GM21619 (cell line): ENCODE results near the gene KRT10.
"Not testable (repeated sequence)": the region's sequence is repeated elsewhere in the genome, so short reads cannot be mapped to it uniquely, and the experiment has no call there.

Experiments
- ATAC-seq: cut with Tn5 transposase; IDR thresholded peaks from one replicate; pipeline ENCODE4 v1.9.1; 2021; ENCODE audit not compliant: unreplicated experiment

The KRT10 gene

DNA sequence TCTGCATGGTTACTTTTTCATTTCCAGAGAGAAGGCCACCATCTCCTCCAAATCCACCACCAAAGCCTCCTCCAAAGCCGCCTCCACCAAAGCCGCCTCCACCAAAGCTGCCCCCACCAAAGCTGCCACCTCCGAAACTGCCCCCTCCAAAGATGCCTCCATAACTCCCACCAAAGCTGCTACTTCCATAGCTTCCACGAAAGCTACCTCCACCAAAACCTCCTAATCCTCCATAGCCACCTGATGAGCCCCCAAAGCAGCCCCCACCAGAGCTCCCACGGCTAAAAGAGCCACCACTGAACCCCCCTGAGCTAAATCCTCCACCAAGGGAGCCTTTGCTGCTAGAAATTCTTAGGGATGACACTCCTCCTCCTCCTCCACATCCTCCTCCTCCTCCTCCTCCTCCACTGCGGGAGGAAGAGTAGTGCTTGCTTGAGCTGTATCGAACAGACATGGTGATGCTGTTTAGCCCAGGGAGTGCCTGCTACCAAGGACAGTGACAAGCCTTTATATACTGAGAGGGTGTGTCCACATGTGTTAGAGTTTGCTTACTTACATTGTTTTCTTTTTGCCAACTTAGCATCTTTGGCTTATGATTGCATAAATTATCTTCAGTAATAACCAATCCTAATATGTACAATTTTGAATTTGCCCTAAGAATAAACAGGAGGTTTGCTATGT, at the start of gene KRT10:
KRT10 (minus strand) TSS at position 483 of the 681 bp plus-strand sequence; CDS start at position 454, 29 bp downstream.
- ATAC-seq = no peak

- ATAC-seq = no peak
Measured at GRCh38 chr17:40871316-40871715, 48.9 kb upstream of the KRT10 start.

- no peak for ATAC-seq
Measured at GRCh38 chr17:40870136-40870535, 47.7 kb upstream of the KRT10 start.

- ATAC-seq = no peak
Measured at GRCh38 chr17:40866838-40867237, 44.4 kb upstream of the KRT10 start, which contains the start of gene KRT12. KRT12 (minus strand) TSS chr17:40867223; CDS start chr17:40867186, 37 bp downstream.

DNA sequence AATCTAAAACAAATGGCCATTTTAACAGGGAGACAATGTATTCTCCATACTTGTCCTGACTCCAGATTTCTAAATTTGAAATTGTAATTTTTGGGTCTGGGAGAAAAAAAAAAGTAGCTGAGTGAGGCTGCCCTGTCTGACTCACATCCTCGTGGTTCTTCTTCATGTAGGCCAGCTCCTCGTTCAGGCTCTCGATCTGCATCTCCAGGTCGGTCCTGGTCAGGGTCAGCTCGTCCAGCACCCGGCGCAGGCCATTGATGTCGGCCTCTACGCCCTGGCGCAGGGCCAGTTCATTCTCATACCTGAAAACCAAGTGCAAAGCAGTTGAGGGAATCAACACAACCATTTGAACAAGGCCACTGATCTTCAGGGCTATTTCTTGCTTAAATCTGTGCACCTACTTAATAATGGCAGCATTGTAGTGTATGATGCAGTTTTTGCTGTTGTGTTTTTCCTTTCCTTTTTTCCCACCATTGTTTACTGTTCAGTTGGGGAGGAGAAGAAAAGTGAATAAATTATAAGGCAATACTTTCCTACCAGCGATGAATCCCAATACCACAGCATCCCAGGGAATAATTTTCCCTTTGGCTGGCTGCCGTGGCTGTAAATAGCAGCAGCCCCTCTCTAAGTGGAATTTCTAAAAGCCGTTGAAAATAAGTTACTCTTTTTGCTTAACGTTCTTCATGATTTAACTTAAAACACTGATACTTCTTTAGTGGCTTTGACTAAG, 42.4 kb upstream of the KRT10 start:
- no peak for ATAC-seq

DNA sequence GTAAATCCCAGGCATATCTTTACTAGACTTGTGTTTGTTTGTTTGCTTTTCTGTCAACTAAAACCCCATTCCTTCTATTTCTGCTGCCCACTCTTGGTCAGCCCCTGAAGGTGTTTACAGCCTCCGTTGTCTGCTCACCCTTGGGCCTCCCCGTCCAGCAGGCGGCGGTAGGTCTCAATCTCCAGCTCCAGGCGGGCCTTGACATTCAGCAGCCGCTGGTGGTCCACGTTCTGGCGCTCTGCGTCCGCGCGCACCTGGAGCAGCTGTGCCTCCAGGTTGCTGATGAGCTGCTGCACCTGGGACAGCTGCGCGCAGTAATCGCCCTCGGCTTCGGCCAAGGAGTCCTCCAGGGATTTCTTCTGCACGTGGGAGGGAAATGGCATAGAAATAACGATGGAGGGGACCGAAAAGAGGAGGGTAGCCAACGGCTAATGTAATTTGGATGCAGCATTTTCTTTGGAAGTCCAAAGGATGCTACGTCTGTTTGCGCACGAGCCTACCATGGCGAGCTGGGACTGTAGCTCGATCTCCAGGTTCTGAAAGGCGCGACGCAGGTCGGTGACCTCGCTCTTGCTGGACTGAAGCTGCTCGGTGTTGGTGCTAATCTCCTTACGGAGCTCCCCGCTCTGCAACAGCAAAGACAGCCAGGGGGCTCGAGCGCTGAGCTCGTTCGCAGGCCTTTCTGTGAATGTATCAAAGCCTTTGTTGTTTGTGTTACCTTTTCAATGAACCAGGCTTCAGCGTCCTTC, 40.7 kb upstream of the KRT10 start:
- no peak for ATAC-seq

- no peak for ATAC-seq
Measured at GRCh38 chr17:40859536-40859935, 37.1 kb upstream of the KRT10 start.

- not testable (repeated sequence) for ATAC-seq
Measured at GRCh38 chr17:40858667-40859066, 36.3 kb upstream of the KRT10 start.

GRCh38 chr17:40857535-40857934, 35.1 kb upstream of the KRT10 start:
- no peak for ATAC-seq

DNA sequence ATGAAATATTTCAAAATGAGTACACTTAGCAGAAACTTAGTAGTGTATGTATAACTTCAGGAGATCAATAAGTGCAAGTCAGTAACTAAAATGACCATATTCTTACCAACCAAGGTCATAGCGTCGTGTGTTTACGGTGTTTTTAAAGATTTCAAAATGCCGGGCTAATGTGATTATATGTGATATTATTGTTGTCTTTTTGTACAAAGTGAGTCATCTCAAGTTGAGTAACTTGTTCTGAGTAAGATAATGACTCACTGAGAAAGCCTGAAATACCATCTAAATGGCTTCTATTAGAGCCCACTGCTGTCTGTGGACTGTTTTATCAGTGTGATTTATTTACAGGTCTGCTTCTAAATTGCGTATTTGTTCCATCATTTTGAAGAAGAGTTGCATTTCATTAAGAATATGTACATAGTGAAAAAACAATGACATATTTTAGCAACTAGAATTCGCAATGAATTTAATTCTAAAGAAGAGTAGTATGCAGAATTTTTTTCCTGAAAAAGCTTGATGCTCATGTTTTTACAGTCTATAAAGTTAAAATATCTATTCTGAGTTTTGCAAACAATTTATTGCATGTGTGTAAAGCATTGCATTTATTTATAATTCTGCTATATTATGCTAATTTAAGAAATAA, 31.9 kb upstream of the KRT10 start:
- ATAC-seq = no peak

DNA sequence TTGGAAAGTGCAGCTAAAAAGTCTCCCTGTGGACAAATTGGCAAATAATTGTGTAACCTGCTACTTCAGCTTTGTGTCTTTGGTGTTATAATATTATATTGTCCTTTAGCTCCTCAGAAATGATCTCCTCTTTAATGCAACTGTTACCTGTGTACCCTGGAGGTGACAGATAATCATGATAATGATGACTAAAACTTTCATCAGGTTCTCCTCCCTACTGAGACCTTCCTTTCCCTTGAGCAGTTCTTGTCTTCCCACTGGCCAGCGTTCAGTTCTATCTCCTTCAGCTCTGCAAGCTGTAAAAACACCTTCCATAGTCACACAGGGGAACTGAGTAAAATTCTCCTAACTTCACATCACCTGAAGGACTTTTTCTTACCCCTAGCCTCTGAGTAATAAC, 29.9 kb upstream of the KRT10 start:
- ATAC-seq = no peak

- no peak for ATAC-seq
Measured at GRCh38 chr17:40850293-40850972, 28.0 kb upstream of the KRT10 start.

GRCh38 chr17:40849723-40850122, 27.3 kb upstream of the KRT10 start:
- ATAC-seq = no peak

- ATAC-seq = no peak
Measured at GRCh38 chr17:40848583-40849235, 26.3 kb upstream of the KRT10 start.

GRCh38 chr17:40846515-40847144, 24.2 kb upstream of the KRT10 start:
- no peak for ATAC-seq

- no peak for ATAC-seq
Measured at GRCh38 chr17:40844671-40845107, 22.3 kb upstream of the KRT10 start.

DNA sequence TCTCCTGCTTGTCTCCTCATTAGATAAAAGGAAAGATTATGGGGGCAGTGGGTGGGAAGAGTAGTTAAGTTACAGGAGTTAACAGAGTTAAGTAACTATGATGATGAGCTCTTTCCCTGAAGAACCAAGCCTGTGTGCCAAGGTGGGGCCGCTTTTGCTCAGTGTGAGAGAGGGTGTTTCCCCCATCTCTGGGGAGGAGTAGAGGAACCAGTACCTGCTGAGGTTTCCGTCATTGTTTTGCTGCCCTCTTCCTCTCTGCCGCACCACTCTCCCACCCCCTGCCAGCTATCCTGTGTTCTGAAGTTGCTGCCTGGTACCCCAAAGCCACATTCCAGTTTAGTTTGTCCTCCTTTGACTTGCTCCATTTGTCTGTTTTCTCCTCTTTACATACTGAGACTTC, 20.8 kb upstream of the KRT10 start:
- ATAC-seq = no peak

DNA sequence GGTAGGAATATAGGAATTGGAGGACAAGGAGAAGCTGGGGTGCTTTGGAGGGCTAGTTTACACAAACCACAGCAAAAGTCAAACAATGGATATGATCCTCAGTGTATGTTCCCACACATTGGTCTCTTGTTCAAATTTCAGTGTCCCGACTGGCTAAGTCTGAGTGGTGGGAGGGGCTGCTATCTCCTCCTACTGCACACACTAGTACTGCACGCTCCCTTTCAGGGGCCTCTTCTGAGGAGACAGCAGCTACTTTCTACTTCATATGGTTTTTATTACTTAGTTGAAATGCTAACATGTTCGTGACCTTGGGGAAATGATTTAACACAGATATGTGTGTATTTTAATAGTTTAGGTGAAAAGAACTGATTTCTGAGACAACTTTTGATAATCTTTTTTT, 18.8 kb upstream of the KRT10 start:
- no peak for ATAC-seq

DNA sequence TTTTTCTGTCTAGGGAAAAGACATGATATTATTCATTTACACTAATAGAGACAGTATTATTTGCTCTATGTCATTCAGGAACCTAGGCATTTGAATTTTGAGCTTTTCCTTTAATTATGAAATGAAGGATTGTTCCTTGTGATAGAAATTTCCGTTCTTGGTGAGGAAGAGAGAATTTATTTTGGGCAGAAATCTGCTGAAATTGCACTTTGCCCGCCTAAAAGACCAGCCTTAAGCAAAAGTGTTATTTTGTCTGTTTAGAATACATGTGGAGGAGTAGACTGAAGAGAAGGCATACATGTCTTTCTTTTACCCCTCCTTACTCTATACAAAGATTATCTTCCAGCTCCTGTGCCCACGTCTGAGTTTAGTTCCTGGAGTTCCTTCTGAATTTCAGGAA, 16.8 kb upstream of the KRT10 start:
- no peak for ATAC-seq

GRCh38 chr17:40836020-40836419, 13.6 kb upstream of the KRT10 start:
- no peak for ATAC-seq
